Ascending aorta (tissue), 2 donors: ENCODE measurements around the gene FAM20A. TPM values are rescaled to one million over a fixed set of nuclear protein-coding genes. Genes with fewer than 3 reads are reported as not detected.
A peak's percentile ranks its signal among the peaks of the same experiment; 100 is the strongest.

Experiments
- DNase-seq, 2 donors: peaks; one replicate each; pipeline ENCODE4 v3.0.0-alpha.2; 2019; ENCODE audit warnings: low spot score in 2 of 2
- H3K27ac ChIP-seq, 2 donors: fragments of 200-600 bp; sonication (generic); one replicate each; pipeline ENCODE4 v1.5.1; 2016 to 2017; ENCODE audit warnings: mild to moderate bottlenecking in 1 of 2
- H3K27me3 ChIP-seq: fragments of 200-600 bp; sonication (generic); one replicate; pipeline ENCODE4 v1.5.1; 2017
- H3K36me3 ChIP-seq, 2 donors: fragments of 200-600 bp; sonication (generic); one replicate each; pipeline ENCODE4 v1.5.1; 2016
- H3K4me1 ChIP-seq, 2 donors: fragments of 200-600 bp; sonication (generic); one replicate each; pipeline ENCODE4 v1.5.1; 2016 to 2017; ENCODE audit warnings: mild to moderate bottlenecking in 1 of 2
- H3K4me3 ChIP-seq, 2 donors: fragments of 200-600 bp; sonication (generic); one replicate each; pipeline ENCODE4 v1.5.1; 2016 to 2017; ENCODE audit warnings: mild to moderate bottlenecking in 1 of 2
- H3K9me3 ChIP-seq, 2 donors: fragments of 200-600 bp; sonication (generic); one replicate each; pipeline ENCODE4 v1.5.1; 2016
- CTCF ChIP-seq, 3 experiments: fragments of 200-600 bp in 2 of 3; fragments of 450-650 bp in 1 of 3; sonication (generic) in 2 of 3; IDR thresholded peaks; one replicate each; pipeline ENCODE4 v1.5.1; 2016 to 2019; ENCODE audit warnings: antibody characterized with exemption in 3 of 3, mild to moderate bottlenecking in 1 of 3, moderate library complexity in 1 of 3
- intact Hi-C: fragments of 100-400 bp; cut with DNase I; formaldehyde crosslinking; loops from one replicate; pipeline ENCODE4 v1.15.1; 2023
- total RNA-seq: library from RNA; depleted of rRNA; stranded (reverse); fragments of >200 nt; gene quantifications from one replicate; pipeline ENCODE4 v1.1.0, GENCODE V29; 2016

FAM20A gene
- total RNA-seq, 1 donor from 2014 or later, result 60.0 TPM

GRCh38 chr17:68491381-68492231 is 109.6 kb downstream of the FAM20A start:
- no peak for TF ChIP-seq CTCF (IDR thresholded peaks at IDR 0.05)
- no peak for DNase-seq
- Histone ChIP-seq H3K27me3 (no peaks in the 10 kb centered on the region), H3K4me1 (peaks cover 0 to 5% of the 10 kb centered on the region in 2 donors), H3K9me3 (no peaks in the 10 kb centered on the region), H3K36me3 (no peaks in the 10 kb centered on the region), H3K4me3 (no peak overlapping the region), H3K27ac (peak overlapping the region in 1 of 2 donors; percentile 36)
- intact Hi-C loops, result no loop called here

- Histone ChIP-seq H3K27ac (no peak overlapping the region), H3K36me3 (no peaks in the 10 kb centered on the region), H3K27me3 (no peaks in the 10 kb centered on the region), H3K4me3 (no peak overlapping the region), H3K9me3 (no peaks in the 10 kb centered on the region), H3K4me1 (peaks cover 0 to 5% of the 10 kb centered on the region in 2 donors)
- intact Hi-C loops, result no loop called here
- TF ChIP-seq CTCF (IDR thresholded peaks at IDR 0.05), result no peak
- DNase-seq, result no peak
These were observed 111.2 kb downstream of the FAM20A start for GRCh38 chr17:68489919-68490318.

Other genes with a start within 250 kb of the FAM20A start
- gene WIPI1, start 143.9 kb downstream of the FAM20A start, total RNA-seq, result 18.0 TPM
- gene PRKAR1A, start 88.9 kb downstream of the FAM20A start, total RNA-seq, result 233 TPM